Retinal pigment epithelial cell (primary cell): Measurements from ENCODE around the gene IZUMO1.

ENCODE experiments used
- DNase-seq: peaks from one replicate; pipeline ENCODE4 v3.0.0-alpha.2; 2010; ENCODE audit warnings: low read depth
- H3K4me3 ChIP-seq: 2 replicates; pipeline ENCODE4 v1.5.1; 2011; ENCODE audit warnings: mild to moderate bottlenecking, low read length, control low read depth, moderate library complexity
- CTCF ChIP-seq: conservative IDR thresholded peaks from 2 replicates; pipeline ENCODE4 v1.5.1; 2011; ENCODE audit warnings: low read depth, low read length, control low read depth, inconsistent platforms

Gene IZUMO1

DNA sequence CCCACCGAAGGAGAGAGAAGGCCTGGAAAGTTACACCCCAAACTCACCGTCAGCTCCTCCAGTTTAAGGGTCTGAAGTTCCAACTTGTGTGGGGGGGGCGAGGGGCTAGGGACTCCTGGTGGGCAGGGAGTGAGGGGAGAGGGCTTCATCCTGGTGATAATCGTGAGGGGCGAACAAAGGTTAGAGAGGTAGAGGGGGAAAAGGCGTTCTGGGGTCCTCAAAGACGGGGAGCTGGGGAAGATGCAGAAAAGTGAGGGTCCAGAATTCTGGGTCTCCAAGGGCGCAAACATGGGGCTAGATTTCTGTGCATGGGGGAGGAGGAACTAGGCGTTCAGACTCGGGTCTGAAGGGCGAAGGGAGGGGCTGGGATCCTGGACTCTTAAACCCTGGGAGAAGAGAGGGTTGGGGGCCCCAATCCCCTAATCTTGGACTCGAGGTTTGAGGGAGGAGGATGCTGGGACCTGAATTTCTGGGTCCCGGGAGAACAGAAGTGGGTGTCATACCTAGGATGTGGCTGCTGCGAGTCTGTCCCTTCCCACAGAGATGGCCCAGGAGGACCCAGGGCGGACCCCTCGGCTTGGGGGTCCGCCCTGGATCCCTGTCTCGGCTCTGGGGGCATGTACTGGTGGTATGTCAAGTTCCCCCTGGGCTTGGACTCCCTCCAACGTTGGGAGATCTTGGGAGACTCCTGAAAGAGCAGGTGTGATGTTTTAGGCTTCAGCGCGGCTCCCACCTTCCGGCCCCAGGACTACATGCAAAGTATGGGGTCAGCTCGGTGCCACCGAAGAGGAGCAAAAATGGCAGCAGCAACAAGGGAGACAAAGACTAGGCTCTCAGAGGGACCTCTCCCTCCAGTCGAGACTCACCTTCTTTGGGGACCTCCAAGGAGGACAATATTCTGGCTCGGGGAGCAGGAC, 31.7 kb downstream of the IZUMO1 start:
- peak overlapping the region; percentile 58 for H3K4me3 ChIP-seq
- TF ChIP-seq CTCF: no peak
- no peak for DNase-seq

GRCh38 chr19:48713864-48714755, 32.6 kb downstream of the IZUMO1 start:
- peak; percentile 95 for DNase-seq
- H3K4me3 ChIP-seq: peak overlapping the region; percentile 84
- TF ChIP-seq CTCF: no peak

GRCh38 chr19:48713041-48713863, 33.5 kb downstream of the IZUMO1 start:
- TF ChIP-seq CTCF: peak; percentile 41
- peak overlapping the region; percentile 84 for H3K4me3 ChIP-seq
- no peak for DNase-seq

GRCh38 chr19:48711106-48711662, 35.5 kb downstream of the IZUMO1 start:
- no peak overlapping the region for H3K4me3 ChIP-seq
- no peak for DNase-seq
- TF ChIP-seq CTCF: no peak

GRCh38 chr19:48708471-48708870, 38.2 kb downstream of the IZUMO1 start:
- no peak for DNase-seq
- H3K4me3 ChIP-seq: no peak overlapping the region
- no peak for TF ChIP-seq CTCF

DNA sequence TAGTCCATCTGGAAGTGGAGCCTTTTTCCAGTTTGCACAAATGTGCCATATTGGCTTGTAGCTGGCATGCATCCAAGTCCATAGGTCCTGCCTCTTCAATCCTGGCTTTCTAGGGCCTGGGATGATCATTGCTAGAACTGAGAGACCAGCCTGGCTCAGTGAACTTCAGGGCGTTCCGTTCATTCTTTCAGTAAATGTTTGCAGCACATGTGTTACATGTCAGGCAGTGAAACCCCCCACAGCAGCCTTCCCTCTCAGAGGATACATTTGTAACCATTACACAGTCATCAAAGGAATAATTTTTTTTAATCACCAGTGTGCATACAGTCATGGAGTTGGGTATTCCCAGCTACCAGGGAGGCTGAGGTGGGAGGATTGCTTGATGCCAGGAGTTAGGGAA, 41.3 kb downstream of the IZUMO1 start:
- no peak overlapping the region for H3K4me3 ChIP-seq

More for the DNA sequence above, 41.3 kb downstream of the IZUMO1 start:
- TF ChIP-seq CTCF: no peak
- no peak for DNase-seq
